Ureter (tissue), 1 donor: Measurements from ENCODE around the gene ATAD1. TPM values are rescaled to one million over a fixed set of nuclear protein-coding genes. Genes with fewer than 3 reads are reported as not detected.
"Not testable (repeated sequence)": the region's sequence is repeated elsewhere in the genome, so short reads cannot be mapped to it uniquely, and the experiment has no call there.

Experiments used
- DNase-seq: peaks from one replicate; pipeline ENCODE4 v3.0.0-alpha.2; 2020; ENCODE audit warnings: low spot score
- total RNA-seq: library from RNA; stranded (reverse); gene quantifications from one replicate; pipeline ENCODE4 v1.2.4, GENCODE V29; 2023
- donor health status: DM: yes; HTN: yes; CAD: no.

Gene ATAD1
- total RNA-seq, 1 donor from 2014 or later, result 69.8 TPM

GRCh38 chr10:87753995-87754866, 63.8 kb downstream of the ATAD1 start:
- DNase-seq, result no peak

DNA sequence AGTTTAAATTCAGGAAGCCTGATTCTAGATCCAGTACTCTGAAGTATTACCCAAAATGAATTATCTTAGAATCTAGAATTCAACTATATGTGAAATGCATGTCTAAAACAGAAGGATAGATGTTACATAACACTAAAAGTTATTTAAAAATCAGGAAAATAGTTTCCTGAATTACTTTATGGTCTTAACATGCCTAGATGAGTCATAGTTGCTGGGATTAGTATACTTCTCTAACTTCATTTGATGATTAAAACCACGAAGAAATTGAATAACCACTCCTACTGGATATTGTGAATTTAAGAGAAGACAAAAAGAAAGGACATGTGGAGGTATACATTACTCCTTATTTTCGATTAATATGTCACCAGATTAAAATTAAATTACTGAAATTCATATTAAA, 65.5 kb downstream of the ATAD1 start:
- DNase-seq, result no peak

- DNase-seq, result no peak
These were observed 66.8 kb downstream of the ATAD1 start for GRCh38 chr10:87751274-87751673.

DNA sequence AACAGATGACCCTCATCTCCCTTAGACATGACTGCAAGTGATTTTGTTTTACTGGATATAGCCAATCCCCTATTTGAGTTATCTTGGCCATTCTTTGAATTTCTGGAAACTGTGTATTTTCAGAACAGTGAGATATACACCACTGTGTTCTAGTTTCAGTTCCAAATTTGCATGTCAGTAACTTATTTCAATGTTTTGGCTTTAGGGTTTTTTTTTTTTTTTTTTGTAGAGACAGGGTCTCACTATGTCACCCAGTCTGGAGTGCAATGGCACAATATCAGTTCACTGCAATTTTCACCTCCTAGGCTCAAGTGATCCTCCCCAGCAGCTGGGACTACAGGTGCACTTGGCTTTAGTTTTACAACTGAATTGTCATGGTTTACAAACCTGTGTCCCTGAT, 67.2 kb downstream of the ATAD1 start:
- DNase-seq, result no peak

DNA sequence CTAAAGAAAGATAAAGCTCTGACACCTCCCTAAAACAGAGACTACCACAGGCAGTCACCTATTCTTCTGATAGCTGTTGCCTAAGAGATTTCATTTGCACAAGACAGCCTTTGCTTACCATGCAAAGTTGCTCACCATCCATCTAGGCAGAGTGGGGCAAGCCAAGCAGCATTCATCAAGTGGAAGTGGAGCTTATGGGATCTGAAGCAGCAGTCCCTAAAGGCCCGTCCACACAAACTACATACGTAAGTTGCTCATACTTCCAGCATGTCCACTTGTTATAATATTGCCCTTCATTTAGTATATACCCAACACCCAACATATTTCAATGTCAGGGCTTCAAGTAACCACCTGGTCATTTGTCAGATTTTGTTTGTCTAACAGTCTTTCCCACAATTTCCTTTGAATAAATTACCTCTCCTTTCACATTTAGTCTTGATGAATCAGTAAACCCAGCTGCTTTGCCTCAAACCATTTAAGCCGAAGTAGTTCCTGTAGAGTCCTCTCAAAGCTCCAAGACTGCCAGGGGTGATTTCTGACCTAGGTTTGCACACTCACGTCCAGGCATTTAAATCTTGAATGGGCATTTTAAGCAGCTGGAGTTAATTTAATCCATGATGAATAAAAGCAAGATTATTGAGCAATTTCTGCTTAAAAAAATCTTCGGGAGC, 67.9 kb downstream of the ATAD1 start:
- no peak for DNase-seq

DNA sequence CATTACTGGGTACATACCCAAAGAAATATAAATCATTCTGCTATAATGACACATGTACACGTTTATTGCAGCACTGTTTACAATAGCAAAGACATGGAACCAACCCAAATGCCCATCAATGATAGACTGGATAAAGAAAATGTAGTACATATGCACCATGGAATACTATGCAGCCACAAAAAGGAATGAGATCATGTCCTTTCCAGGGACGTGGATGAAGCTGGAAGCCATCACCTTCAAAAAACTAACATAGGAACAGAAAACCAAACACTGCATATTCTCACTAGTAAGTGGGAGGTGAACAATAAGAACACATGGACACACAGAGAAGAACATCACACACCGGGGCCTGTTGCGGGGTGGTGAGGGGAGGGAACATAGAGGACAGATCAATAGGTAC, 69.8 kb downstream of the ATAD1 start:
- not testable (repeated sequence) for DNase-seq

- DNase-seq, result no peak
These were observed 71.1 kb downstream of the ATAD1 start for GRCh38 chr10:87746911-87747310.

DNA sequence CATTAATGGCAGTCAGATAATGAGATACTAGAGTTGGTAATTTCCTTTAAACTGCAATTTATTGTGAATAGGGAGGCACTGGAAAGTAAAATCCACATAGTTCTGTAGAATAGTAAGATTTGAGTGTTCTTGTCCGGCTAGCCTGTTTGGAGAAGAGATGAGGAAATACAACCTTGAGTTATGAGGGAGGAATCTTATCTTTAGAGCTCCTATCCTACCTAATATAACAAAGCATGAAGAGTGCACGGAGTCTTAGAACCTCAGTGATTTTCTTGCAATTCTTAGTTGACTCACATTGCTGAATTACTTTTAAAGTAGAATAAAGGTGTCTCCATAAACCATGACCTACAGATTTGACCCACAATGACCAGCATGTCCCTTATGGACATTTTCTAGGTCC, 73.4 kb downstream of the ATAD1 start:
- no peak for DNase-seq

GRCh38 chr10:87742992-87743610, 74.9 kb downstream of the ATAD1 start:
- DNase-seq, result not testable (repeated sequence)

GRCh38 chr10:87740254-87740655, 77.8 kb downstream of the ATAD1 start:
- no peak for DNase-seq

DNA sequence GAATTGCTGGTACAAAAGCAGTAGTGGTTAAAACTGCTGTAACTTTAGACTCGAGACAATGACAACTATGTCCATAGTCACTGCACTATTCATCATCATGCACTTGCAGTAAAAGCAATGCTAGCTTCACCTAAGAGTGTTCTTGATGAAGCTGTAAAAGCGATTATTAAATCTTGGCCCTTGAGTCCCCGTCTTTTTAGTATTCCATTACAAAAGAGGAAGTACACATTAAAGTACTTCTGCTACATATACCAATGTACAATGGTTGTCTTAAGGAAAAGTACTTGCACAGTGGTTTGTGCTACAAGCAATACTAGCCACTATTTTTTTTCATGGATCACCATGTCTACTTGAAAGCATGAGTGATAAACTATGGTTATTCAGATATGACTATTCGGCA, 78.3 kb downstream of the ATAD1 start:
- no peak for DNase-seq

- not testable (repeated sequence) for DNase-seq
These were observed 79.8 kb downstream of the ATAD1 start for GRCh38 chr10:87738253-87738652.

DNA sequence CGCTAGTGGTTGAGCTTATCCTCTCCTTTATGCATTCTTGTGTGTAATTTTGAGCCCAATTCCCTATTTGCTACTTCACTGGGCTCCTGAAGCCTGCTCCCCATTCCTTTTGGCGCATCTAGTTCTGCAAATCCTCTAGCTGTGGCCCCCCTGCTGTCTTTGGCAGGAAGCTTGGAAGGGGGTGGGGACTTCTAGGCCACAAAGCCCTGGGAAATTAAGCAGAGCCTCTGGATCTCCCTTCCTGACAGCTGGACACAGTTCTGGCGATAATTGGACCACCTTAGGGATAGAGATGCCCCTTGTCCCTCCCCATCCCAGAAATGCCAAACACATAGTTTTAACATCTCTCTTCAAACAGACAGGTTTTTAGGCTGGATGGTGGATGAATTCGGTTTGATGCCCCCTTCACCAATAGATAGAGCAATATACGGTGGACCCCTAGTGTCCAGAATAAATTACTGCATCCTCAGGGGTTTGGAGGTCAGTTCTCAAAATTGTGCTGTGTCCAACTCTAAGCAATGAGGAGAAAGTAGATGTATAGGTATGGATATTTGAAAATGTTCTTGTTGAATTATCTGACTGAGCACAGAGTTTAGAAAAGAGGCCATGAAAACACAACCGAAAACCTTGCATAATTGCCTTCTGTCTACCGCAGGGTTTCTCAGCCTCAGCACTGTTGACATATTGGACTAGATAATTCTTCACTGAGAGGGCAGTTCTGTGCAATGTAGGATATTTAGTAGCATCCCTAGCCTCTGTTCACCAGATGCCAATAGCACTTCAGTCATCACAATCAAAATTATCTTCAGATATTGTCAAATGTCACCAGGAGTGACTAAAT, 82.8 kb downstream of the ATAD1 start:
- DNase-seq, result no peak

DNA sequence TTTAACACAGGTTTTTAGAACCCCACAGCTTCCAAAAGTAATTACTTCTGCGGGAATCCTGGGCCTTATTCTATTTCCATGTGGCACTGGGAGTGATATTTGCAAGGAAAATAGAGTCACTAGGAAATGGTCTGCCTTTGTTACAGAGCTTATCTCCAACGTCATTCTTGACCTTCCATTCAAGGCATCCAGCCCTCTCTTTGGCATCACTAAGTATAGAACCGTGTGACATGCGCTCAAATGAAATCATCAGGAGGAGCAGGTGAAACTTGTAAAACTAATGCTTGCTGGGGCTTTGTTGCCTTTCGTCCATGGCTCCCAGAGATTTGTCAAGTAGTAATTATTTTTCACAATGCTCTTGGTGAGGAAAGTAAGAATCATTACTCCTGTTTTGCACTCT, 84.9 kb downstream of the ATAD1 start:
- no peak for DNase-seq

DNA sequence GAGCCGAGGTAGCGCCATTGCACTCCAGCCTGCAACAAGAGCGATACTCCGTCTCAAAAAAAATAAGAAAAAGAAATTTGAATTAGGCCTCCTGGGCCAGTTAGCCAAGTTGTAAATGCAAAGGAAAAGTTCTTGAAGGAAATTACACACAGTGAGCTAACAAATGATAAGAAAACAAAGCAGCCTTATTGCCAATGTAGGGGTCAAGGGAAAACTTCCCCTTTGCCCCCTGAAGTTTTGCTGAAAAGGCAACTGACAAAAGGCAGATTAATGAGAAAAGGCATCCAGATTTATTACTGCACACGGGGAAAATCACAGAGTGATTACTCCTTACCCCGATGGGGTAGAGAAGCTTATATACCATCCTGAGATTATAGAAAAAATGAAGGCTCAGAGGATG, 88.1 kb downstream of the ATAD1 start:
- DNase-seq, result no peak

- DNase-seq, result no peak
These were observed 93.2 kb downstream of the ATAD1 start for GRCh38 chr10:87724789-87725188.

DNA sequence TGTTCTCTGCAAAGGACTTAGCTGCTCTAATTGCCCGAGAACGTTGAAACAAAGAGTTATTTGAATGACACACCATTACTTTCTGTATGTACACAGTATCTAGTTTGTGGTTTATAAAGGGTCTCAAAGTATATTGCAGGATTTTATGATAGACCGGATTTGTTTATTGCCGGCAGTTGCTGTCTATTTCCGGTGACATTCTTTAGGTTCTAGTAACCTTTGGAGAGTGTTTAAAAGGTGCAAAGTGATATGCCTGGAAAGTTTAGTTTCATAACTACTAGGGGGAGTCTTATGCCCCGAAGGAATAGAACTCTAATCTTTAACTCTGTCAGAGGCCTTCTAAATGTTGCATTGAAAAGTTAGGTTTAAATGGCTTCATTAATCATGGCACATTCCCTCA, 94.5 kb downstream of the ATAD1 start:
- DNase-seq, result no peak

DNA sequence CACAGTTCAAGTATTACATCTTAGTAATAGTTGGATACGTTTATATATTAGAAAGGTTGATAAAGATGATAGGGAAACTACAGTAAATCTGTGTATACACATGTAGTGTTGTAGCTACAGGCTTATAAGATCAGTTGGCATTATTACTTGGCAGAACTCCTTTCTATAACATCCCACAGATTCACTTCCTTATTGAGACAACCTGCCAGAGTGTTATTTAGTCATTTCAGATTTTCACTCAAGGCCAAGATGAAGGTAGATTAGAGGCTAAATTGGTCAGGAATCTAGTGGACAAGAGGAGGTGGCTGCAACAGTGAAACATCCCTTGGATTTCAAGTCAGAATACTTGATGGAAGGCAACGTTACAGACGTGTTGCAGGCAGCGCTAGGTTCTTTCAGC, 95.3 kb downstream of the ATAD1 start:
- DNase-seq, result no peak

DNA sequence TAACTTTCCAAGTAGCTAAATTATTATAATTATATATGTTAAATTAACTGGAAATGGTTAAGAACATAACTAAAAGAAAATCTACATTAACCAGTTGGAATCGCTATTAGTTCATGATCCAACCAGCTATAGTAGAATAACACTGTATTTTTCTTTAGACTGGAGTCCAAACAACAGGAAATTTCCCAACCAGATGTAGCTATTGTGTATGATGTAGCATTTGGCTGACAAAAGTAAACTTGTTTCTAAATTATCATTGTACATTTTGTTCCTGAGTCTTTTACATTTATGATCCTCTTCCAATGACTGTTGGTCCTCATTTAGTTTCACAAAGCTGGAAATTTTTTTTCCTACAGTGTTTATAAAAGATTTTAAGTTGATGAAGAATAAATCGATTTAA, 96.2 kb downstream of the ATAD1 start:
- no peak for DNase-seq

- DNase-seq, result no peak
These were observed 97.4 kb downstream of the ATAD1 start for GRCh38 chr10:87720665-87721064.

GRCh38 chr10:87716348-87716670, 101.7 kb downstream of the ATAD1 start:
- no peak for DNase-seq
